Panc1 (cell line): Measurements from ENCODE around the gene ARL15.

ENCODE experiments used
- POLR2AphosphoS5 ChIP-seq: IDR thresholded peaks from 2 replicates; pipeline ENCODE4 v1.6.1; 2012; ENCODE audit warnings: mild to moderate bottlenecking, low read depth, low read length, moderate library complexity
- TF ChIP-seq, protein P1 (sequence below): fragments of 450-650 bp; IDR thresholded peaks from 2 replicates; pipeline ENCODE4 v1.5.1; 2017; ENCODE audit warnings: mild to moderate bottlenecking
- TF ChIP-seq, protein P2 (sequence below), 2 experiments: IDR thresholded peaks; 2 replicates each; pipeline ENCODE4 v1.6.1; 2011 to 2012; ENCODE audit warnings: low read depth in 2 of 2, control low read depth in 1 of 2, low read length in 1 of 2, mild to moderate bottlenecking in 1 of 2, moderate library complexity in 1 of 2; ENCODE audit not compliant: insufficient read depth in 1 of 2

DNA sequence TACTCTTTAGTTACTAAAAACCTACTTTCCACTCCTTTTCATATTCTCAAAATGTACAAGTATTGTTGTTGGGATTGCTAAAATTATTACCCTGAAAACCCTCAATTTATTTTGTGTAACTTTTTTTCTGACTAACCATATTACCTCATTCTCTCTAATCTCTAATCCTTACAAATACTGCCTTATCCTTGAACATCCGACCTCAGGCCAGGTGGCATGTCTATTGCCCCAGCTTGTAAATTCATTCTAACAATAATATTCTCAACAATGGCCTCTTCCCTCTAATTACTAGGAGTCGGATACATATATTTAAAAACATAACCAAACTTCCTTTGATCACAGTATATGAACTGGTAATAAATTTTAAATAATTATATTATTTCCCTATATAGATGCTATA lies 25.8 kb downstream of the ARL15 start:
- TF ChIP-seq, protein P1, sequence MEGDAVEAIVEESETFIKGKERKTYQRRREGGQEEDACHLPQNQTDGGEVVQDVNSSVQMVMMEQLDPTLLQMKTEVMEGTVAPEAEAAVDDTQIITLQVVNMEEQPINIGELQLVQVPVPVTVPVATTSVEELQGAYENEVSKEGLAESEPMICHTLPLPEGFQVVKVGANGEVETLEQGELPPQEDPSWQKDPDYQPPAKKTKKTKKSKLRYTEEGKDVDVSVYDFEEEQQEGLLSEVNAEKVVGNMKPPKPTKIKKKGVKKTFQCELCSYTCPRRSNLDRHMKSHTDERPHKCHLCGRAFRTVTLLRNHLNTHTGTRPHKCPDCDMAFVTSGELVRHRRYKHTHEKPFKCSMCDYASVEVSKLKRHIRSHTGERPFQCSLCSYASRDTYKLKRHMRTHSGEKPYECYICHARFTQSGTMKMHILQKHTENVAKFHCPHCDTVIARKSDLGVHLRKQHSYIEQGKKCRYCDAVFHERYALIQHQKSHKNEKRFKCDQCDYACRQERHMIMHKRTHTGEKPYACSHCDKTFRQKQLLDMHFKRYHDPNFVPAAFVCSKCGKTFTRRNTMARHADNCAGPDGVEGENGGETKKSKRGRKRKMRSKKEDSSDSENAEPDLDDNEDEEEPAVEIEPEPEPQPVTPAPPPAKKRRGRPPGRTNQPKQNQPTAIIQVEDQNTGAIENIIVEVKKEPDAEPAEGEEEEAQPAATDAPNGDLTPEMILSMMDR, result no peak
- no peak for TF ChIP-seq POLR2AphosphoS5
- TF ChIP-seq, protein P2, sequence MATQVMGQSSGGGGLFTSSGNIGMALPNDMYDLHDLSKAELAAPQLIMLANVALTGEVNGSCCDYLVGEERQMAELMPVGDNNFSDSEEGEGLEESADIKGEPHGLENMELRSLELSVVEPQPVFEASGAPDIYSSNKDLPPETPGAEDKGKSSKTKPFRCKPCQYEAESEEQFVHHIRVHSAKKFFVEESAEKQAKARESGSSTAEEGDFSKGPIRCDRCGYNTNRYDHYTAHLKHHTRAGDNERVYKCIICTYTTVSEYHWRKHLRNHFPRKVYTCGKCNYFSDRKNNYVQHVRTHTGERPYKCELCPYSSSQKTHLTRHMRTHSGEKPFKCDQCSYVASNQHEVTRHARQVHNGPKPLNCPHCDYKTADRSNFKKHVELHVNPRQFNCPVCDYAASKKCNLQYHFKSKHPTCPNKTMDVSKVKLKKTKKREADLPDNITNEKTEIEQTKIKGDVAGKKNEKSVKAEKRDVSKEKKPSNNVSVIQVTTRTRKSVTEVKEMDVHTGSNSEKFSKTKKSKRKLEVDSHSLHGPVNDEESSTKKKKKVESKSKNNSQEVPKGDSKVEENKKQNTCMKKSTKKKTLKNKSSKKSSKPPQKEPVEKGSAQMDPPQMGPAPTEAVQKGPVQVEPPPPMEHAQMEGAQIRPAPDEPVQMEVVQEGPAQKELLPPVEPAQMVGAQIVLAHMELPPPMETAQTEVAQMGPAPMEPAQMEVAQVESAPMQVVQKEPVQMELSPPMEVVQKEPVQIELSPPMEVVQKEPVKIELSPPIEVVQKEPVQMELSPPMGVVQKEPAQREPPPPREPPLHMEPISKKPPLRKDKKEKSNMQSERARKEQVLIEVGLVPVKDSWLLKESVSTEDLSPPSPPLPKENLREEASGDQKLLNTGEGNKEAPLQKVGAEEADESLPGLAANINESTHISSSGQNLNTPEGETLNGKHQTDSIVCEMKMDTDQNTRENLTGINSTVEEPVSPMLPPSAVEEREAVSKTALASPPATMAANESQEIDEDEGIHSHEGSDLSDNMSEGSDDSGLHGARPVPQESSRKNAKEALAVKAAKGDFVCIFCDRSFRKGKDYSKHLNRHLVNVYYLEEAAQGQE (IDR thresholded peaks at IDR 0.05; ENCODE audit: insufficient read depth in 1 of 2, low read depth in 2 of 2, low read length in 1 of 2), result no peak
